GM06990 (cell line): ENCODE data around the gene FSTL4.
"Not testable (repeated sequence)": the region's sequence is repeated elsewhere in the genome, so short reads cannot be mapped to it uniquely, and the experiment has no call there.

ENCODE experiments used
- DNase-seq: peaks from one replicate; pipeline ENCODE4 v3.0.0-alpha.2; 2011; ENCODE audit not compliant: insufficient read length; ENCODE audit errors: extremely low read depth
- H3K27me3 ChIP-seq: replicated peaks from 2 replicates; pipeline ENCODE4 v1.6.0; 2011; ENCODE audit warnings: low read length; ENCODE audit not compliant: control insufficient read depth, insufficient read depth
- H3K36me3 ChIP-seq: 2 replicates; pipeline ENCODE4 v1.5.1; 2011; ENCODE audit warnings: low read length; ENCODE audit not compliant: control insufficient read depth, insufficient read depth
- H3K4me3 ChIP-seq: replicated peaks from 2 replicates; pipeline ENCODE4 v1.5.1; 2011; ENCODE audit warnings: low read depth, mild to moderate bottlenecking, control low read depth, low read length
- CTCF ChIP-seq: IDR thresholded peaks from 2 replicates; pipeline ENCODE4 v1.5.1; 2011; ENCODE audit warnings: low read length, control low read depth, mild to moderate bottlenecking, inconsistent platforms; ENCODE audit not compliant: insufficient read depth, poor library complexity, severe bottlenecking

The FSTL4 gene

GRCh38 chr5:133195250-133195649 lies 417.1 kb downstream of the FSTL4 start:
- DNase-seq = no peak
- H3K36me3 ChIP-seq = no peaks in the 10 kb centered on the region
- no peak for TF ChIP-seq CTCF
- H3K27me3 ChIP-seq = no peaks in the 10 kb centered on the region; the same call in none of the 2 replicates
- H3K4me3 ChIP-seq = no peak overlapping the region

GRCh38 chr5:133193794-133194193 lies 418.5 kb downstream of the FSTL4 start:
- no peak for TF ChIP-seq CTCF
- Histone ChIP-seq H3K4me3 (no peak overlapping the region), H3K36me3 (no peaks in the 10 kb centered on the region), H3K27me3 (no peaks in the 10 kb centered on the region; the same call in none of the 2 replicates)
- DNase-seq = no peak

DNA sequence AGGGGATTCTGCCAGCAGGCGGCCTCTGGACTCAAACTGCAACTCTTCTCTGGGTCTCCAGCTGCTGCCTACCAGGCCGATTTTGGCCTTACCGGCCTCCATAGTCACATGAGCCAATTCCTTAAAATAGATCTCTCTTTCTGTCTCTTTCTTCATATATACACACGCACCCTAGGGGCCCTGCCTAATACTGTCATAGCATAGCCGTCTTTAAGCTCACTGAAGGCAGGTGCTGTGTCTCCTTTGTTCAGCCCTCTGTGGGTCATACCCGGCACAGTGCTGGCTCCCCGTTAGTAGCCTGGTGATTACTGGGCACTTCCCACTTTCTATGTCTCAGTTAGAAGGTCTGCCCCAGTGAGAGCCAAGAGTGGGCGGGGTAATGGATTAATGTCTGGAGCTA lies 419.6 kb downstream of the FSTL4 start:
- TF ChIP-seq CTCF = no peak
- DNase-seq = no peak
- Histone ChIP-seq H3K36me3 (no peaks in the 10 kb centered on the region), H3K4me3 (no peak overlapping the region), H3K27me3 (no peaks in the 10 kb centered on the region; the same call in none of the 2 replicates)

DNA sequence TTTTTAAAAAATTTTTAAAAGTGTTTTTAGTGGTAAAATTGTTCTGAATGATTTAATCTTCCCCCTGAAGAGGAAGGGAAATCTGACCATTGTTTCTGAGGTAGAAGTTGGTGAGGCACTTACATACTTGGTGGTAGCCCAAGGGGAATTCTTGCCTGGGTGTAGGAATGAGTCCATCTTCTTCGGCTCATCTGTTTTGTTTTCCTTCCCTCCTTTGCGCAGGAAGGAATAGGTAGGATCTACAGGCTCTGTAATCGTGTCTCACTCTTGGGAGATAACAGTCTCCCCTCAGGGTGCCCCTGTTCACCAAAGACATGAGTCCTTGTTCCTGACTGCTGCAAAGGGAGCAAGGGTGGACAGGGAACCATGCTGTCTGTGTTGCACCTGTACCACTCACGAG lies 422.5 kb downstream of the FSTL4 start:
- Histone ChIP-seq H3K36me3 (no peaks in the 10 kb centered on the region), H3K27me3 (no peaks in the 10 kb centered on the region), H3K4me3 (no peak overlapping the region)
- TF ChIP-seq CTCF = no peak
- no peak for DNase-seq

DNA sequence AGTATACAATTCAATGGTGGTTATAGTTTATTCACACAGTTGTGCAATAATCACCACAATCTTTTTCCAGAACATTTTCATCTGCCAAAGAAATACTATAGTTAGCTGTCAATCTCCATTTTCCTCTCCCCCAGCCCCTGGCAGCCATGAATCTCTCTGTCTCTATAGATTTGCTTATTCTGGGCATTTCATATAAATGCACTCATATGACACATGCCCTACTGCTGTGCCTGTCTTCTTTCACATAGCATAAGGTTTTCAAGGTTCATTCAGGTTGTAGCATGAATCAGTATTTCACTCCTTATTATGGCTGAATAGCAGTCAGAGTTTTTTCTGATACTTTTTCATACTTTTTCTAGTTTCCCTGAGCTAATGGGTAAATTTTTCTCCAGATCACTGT lies 432.9 kb downstream of the FSTL4 start:
- TF ChIP-seq CTCF = no peak
- H3K27me3 ChIP-seq = no peaks in the 10 kb centered on the region
- no peak for DNase-seq
- no peak overlapping the region for H3K4me3 ChIP-seq
- H3K36me3 ChIP-seq = no peaks in the 10 kb centered on the region

DNA sequence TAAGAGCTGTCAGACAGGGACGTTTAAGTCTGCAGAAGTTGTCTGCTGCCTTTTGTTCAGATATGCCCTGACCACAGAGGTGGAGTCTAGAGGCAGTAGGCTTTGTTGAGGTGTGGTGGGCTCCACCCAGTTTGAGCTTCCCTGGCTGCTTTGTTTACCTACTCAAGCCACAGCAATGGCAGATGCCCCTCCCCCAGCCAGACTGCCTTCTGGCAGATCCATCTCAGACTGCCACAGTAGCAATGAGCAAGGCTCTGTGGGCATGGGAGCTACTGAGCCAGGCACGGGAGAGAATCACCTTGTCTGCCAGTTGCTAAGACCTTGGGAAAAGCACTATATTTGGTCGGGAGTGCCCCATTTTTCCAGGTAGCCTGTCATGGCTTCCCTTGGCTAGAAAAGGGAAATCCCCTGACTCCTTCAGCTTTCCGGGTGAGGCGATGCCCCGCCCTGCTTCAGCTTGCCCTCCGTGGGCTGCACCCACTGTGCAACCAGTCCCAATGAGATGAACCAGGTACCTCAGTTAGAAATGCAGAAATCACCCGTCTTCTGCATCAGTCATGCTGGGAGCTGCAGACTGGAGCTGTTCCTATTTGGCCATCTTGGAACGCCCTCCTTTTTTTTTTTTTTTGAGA lies 441.5 kb downstream of the FSTL4 start:
- H3K36me3 ChIP-seq, H3K4me3 ChIP-seq, DNase-seq: not testable (repeated sequence)

More for the DNA sequence above, 441.5 kb downstream of the FSTL4 start:
- not testable (repeated sequence) for H3K27me3 ChIP-seq
